ENCODE data around the gene C20orf204. TPM values are rescaled to one million over a fixed set of nuclear protein-coding genes. Genes with fewer than 3 reads are reported as not detected.
A peak's percentile ranks its signal among the peaks of the same experiment; 100 is the strongest.

The C20orf204 gene
- total and polyA plus RNA-seq, 10 of the 15 experiments (the other 5 are each of a cell fraction or from before 2014, with no cell fraction given), result 0.24 to 56.0 (median 12.4) TPM

GRCh38 chr20:64079273-64080012, 43.5 kb downstream of the C20orf204 start, which contains the start of gene RGS19 (continued):
- TF ChIP-seq WRNIP1 (IDR thresholded peaks at IDR 0.05; ENCODE audit: borderline replicate concordance, low read depth, low read length) (no peak), POU2F2 (IDR thresholded peaks at IDR 0.05; ENCODE audit: borderline replicate concordance, low read depth, low read length) (no peak; the same call in 2 of the 3 replicates), USF1 (IDR thresholded peaks at IDR 0.05; ENCODE audit: borderline replicate concordance, extremely low read length, insufficient read depth, low read depth, low read length) (no peak), RAD51 (IDR thresholded peaks at IDR 0.05) (no peak), SMAD1 (IDR thresholded peaks at IDR 0.05; ENCODE audit: low read depth, partially characterized antibody) (no peak), MYC (IDR thresholded peaks at IDR 0.05; ENCODE audit: insufficient read depth, insufficient read length, insufficient replicate concordance, low read length, severe bottlenecking) (no peak), E2F8 (IDR thresholded peaks at IDR 0.05; ENCODE audit: low read depth, partially characterized antibody) (no peak), ELK1 (IDR thresholded peaks at IDR 0.05; ENCODE audit: low read depth, low read length) (peak; percentile 38; the same call in 1 of the 2 replicates), PKNOX1 (IDR thresholded peaks at IDR 0.05) (no peak), STAT1 (conservative IDR thresholded peaks at IDR 0.05) (no peak), HDAC2 (IDR thresholded peaks at IDR 0.05) (no peak), GATAD2B (conservative IDR thresholded peaks at IDR 0.05; ENCODE audit: low read depth) (peak; percentile 99), HDGF (IDR thresholded peaks at IDR 0.05) (no peak), SIX5 (IDR thresholded peaks at IDR 0.05; ENCODE audit: low read depth, low read length, severe bottlenecking) (no peak), KAT2A (conservative IDR thresholded peaks at IDR 0.05; ENCODE audit: control insufficient read depth, low read depth, low read length) (no peak), POLR2A (IDR thresholded peaks at IDR 0.05; ENCODE audit: low read depth, low read length) (peak; percentile 67), SIN3A (IDR thresholded peaks at IDR 0.05; ENCODE audit: low read depth, low read length) (peak; percentile 59; the same call in 1 of the 2 replicates), BMI1 (IDR thresholded peaks at IDR 0.05; ENCODE audit: borderline replicate concordance) (no peak), PAX5 (IDR thresholded peaks at IDR 0.05; ENCODE audit: borderline replicate concordance, low read depth, low read length) (no peak), CREM (IDR thresholded peaks at IDR 0.05; ENCODE audit: low read depth) (no peak), E4F1 (IDR thresholded peaks at IDR 0.05; ENCODE audit: borderline replicate concordance, partially characterized antibody) (no peak)

All from GM12878 (cell line).